ENCODE data around the gene SMARCC1.
A peak's percentile ranks its signal among the peaks of the same experiment; 100 is the strongest.
"Not testable (repeated sequence)": the region's sequence is repeated elsewhere in the genome, so short reads cannot be mapped to it uniquely, and the experiment has no call there.

SMARCC1 gene

GRCh38 chr3:47781685-47782445 lies at the start of gene SMARCC1:
SMARCC1 (minus strand) TSS chr3:47781893; CDS start chr3:47781797, 96 bp downstream.
- peak; percentile 95 for DNase-seq

GRCh38 chr3:47829482-47829881 lies 47.8 kb upstream of the SMARCC1 start:
- not testable (repeated sequence) for DNase-seq

GRCh38 chr3:47825590-47825989 lies 43.9 kb upstream of the SMARCC1 start:
- DNase-seq, result no peak

GRCh38 chr3:47824541-47825473 lies 43.1 kb upstream of the SMARCC1 start:
- DNase-seq, result peak; percentile 71

GRCh38 chr3:47817609-47818008 lies 35.9 kb upstream of the SMARCC1 start:
- DNase-seq, result no peak

GRCh38 chr3:47813551-47814177 lies 32.0 kb upstream of the SMARCC1 start:
- DNase-seq, result no peak

- no peak for DNase-seq
Observed at GRCh38 chr3:47804577-47804976, 22.9 kb upstream of the SMARCC1 start.

- no peak for DNase-seq
Observed at GRCh38 chr3:47803480-47804025, 21.9 kb upstream of the SMARCC1 start.

- peak; percentile 78 for DNase-seq
Observed at GRCh38 chr3:47802734-47803479, 21.2 kb upstream of the SMARCC1 start, which contains the start of gene DHX30. DHX30 (plus strand) TSS chr3:47803138; CDS start chr3:47810684, 7,546 bp downstream.

- DNase-seq, result no peak
Observed at GRCh38 chr3:47799733-47800132, 18.0 kb upstream of the SMARCC1 start.

GRCh38 chr3:47794544-47794943 lies 12.9 kb upstream of the SMARCC1 start:
- no peak for DNase-seq

GRCh38 chr3:47792699-47793098 lies 11.0 kb upstream of the SMARCC1 start:
- no peak for DNase-seq

- no peak for DNase-seq
Observed at GRCh38 chr3:47791193-47791855, 9.6 kb upstream of the SMARCC1 start.

GRCh38 chr3:47783673-47784072 lies 2.0 kb upstream of the SMARCC1 start:
- DNase-seq, result no peak

GRCh38 chr3:47782446-47783308 lies 984 bp upstream of the SMARCC1 start:
- no peak for DNase-seq

- peak; percentile 54 for DNase-seq
Observed at GRCh38 chr3:47780741-47781684, 680 bp downstream of the SMARCC1 start.

- DNase-seq, result no peak
Observed at GRCh38 chr3:47778746-47779145, 2.9 kb downstream of the SMARCC1 start.

- no peak for DNase-seq
Observed at GRCh38 chr3:47772788-47773187, 8.9 kb downstream of the SMARCC1 start.

- DNase-seq, result no peak
Observed at GRCh38 chr3:47772047-47772446, 9.6 kb downstream of the SMARCC1 start.
